Natural killer cell (primary cell): ENCODE results near the gene CYTH4. TPM values are rescaled to one million over a fixed set of nuclear protein-coding genes. Genes with fewer than 3 reads are reported as not detected.
"Not testable (repeated sequence)": the region's sequence is repeated elsewhere in the genome, so short reads cannot be mapped to it uniquely, and the experiment has no call there.

Source experiments
- ATAC-seq, 3 donors: fragments of 150-1000 bp in 2 of 3; fragments of 200-7000 bp in 1 of 3; cut with Tn5 transposase; 1 replicate in 1 of 3; 2 replicates in 2 of 3; pipeline ENCODE4 v1.10.0; 2021; ENCODE audit warnings: mild to moderate bottlenecking in 2 of 3, moderate library complexity in 2 of 3
- DNase-seq, 2 donors: peaks; one replicate each; pipeline versions ENCODE4 v3.0.0 to v3.0.0-alpha.2; 2013 to 2021; ENCODE audit warnings: mixed read lengths in 1 of 2
- H3K27ac ChIP-seq: one replicate; pipeline ENCODE4 v1.5.1; 2013; ENCODE audit warnings: mild to moderate bottlenecking, low read length
- H3K27me3 ChIP-seq: one replicate; pipeline ENCODE4 v1.6.1; 2013; ENCODE audit warnings: low read length; ENCODE audit not compliant: control insufficient read depth, insufficient read depth
- H3K36me3 ChIP-seq: one replicate; pipeline ENCODE4 v1.6.1; 2013; ENCODE audit warnings: low read length; ENCODE audit not compliant: control insufficient read depth, insufficient read depth
- H3K4me1 ChIP-seq: one replicate; pipeline ENCODE4 v1.6.1; 2013; ENCODE audit warnings: low read length; ENCODE audit not compliant: control insufficient read depth, insufficient read depth
- H3K4me3 ChIP-seq: one replicate; pipeline ENCODE4 v1.5.1; 2013; ENCODE audit warnings: low read length
- H3K9me3 ChIP-seq: one replicate; pipeline ENCODE4 v1.6.1; 2013; ENCODE audit warnings: low read length; ENCODE audit not compliant: control insufficient read depth, insufficient read depth
- H3K27ac Mint-ChIP-seq, 2 donors: one replicate each; pipeline ENCODE4 v1.8.0; 2022; ENCODE audit warnings: mild to moderate bottlenecking in 2 of 2, mixed read lengths in 2 of 2, moderate library complexity in 1 of 2
- H3K27me3 Mint-ChIP-seq, 2 donors: one replicate each; pipeline ENCODE4 v1.8.0; 2022; ENCODE audit warnings: low read depth in 2 of 2, mixed read lengths in 2 of 2
- H3K36me3 Mint-ChIP-seq: one replicate; pipeline ENCODE4 v1.8.0; 2022; ENCODE audit warnings: mixed read lengths
- H3K4me1 Mint-ChIP-seq, 2 donors: one replicate each; pipeline ENCODE4 v1.8.0; 2022; ENCODE audit warnings: mixed read lengths in 2 of 2
- H3K4me3 Mint-ChIP-seq: one replicate; pipeline ENCODE4 v1.8.0; 2022; ENCODE audit warnings: mild to moderate bottlenecking, moderate library complexity, mixed read lengths
- H3K9me3 Mint-ChIP-seq, 2 donors: one replicate each; pipeline ENCODE4 v1.8.0; 2022; ENCODE audit warnings: mixed read lengths in 2 of 2
- WGBS: methylation state at CpG from one replicate; pipeline ENCODE4 v1.1.7; 2013; ENCODE audit warnings: missing lambda C conversion rate; ENCODE audit not compliant: insufficient coverage; 5-methylcytosine and 5-hydroxymethylcytosine counted together
- intact Hi-C: fragments of 100-400 bp; cut with micrococcal nuclease; formaldehyde crosslinking; loops from one replicate; pipeline ENCODE4 v1.14.2; 2022
- total RNA-seq, 4 donors: library from RNA; stranded (reverse); fragments of 120-200 nt in 1 of 4; gene quantifications; one replicate each; pipeline versions ENCODE4 v1.2.3 to v1.2.4, GENCODE V29; 2013 to 2022
- TF ChIP-seq, protein P1 (sequence below): fragments of 200-600 bp; IDR thresholded peaks from one replicate; pipeline ENCODE4 v1.8.0; 2022; ENCODE audit warnings: antibody characterized with exemption

The CYTH4 gene
- total RNA-seq, 3 donors from 2014 or later (not counting 1 experiment from before 2014, with no cell fraction given), result 219 to 260 (median 249) TPM

DNA sequence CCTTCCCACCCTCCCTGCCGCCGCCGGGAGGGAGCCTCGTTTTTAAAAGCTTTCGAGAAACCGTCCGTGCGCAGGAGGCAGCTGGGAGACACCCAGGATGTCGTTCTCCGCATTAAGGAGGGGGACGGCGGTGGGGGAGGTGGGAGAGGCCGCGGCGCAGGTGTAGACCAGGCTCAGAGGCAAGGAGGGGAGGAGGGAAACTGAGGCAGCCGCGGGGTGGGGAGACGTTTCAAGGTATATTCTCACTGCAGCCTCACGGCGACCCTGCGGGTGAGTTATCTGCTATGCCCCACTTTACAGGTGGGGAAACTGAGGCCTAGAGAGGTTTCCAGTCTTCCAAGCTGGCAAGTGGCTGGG lies 42.7 kb downstream of the CYTH4 start:
- Histone ChIP-seq H3K27ac (no peak overlapping the region), H3K36me3 (no peaks in the 10 kb centered on the region), H3K4me1 (no peaks in the 10 kb centered on the region), H3K4me3 (no peak overlapping the region), H3K9me3 (no peaks in the 10 kb centered on the region), H3K27me3 (peaks cover 25% of the 10 kb centered on the region)
- 6% methylated on average over 18 of the region's 21 CpGs for WGBS
- H3K4me1 Mint-ChIP-seq, result no peaks in the 10 kb centered on the region
- H3K4me3 Mint-ChIP-seq, result no peak overlapping the region
- no peaks in the 10 kb centered on the region for H3K9me3 Mint-ChIP-seq
- intact Hi-C loops, result no loop called here
- ATAC-seq, result no peak
- DNase-seq, result no peak
- H3K36me3 Mint-ChIP-seq, result no peaks in the 10 kb centered on the region
- H3K27me3 Mint-ChIP-seq, result peaks cover 25 to 32% of the 10 kb centered on the region in 2 donors
- no peak overlapping the region for H3K27ac Mint-ChIP-seq
- TF ChIP-seq, protein P1, sequence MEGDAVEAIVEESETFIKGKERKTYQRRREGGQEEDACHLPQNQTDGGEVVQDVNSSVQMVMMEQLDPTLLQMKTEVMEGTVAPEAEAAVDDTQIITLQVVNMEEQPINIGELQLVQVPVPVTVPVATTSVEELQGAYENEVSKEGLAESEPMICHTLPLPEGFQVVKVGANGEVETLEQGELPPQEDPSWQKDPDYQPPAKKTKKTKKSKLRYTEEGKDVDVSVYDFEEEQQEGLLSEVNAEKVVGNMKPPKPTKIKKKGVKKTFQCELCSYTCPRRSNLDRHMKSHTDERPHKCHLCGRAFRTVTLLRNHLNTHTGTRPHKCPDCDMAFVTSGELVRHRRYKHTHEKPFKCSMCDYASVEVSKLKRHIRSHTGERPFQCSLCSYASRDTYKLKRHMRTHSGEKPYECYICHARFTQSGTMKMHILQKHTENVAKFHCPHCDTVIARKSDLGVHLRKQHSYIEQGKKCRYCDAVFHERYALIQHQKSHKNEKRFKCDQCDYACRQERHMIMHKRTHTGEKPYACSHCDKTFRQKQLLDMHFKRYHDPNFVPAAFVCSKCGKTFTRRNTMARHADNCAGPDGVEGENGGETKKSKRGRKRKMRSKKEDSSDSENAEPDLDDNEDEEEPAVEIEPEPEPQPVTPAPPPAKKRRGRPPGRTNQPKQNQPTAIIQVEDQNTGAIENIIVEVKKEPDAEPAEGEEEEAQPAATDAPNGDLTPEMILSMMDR, result no peak

- H3K27me3 ChIP-seq, result peaks cover 28% of the 10 kb centered on the region
Observed at GRCh38 chr22:37326726-37327125, 44.4 kb downstream of the CYTH4 start.

DNA sequence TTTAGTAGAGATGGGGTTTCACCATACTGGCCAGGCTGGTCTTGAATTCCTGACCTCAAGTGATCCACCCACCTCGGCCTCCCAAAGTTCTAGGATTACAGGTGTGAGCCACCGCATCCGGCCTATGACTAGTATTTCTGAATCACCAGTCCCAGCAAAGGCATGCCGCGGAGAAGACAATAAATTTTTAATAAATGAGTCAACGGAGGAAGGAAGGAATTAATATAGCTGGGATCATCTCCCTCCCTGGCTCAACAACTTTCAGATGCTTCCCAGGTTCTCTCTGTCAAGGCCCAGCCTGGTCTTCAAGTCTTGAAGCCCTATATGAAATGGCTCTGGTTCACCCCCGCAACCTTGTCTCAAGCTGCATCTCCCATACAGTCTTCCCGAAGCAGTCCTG lies 45.7 kb downstream of the CYTH4 start:
- TF ChIP-seq, protein P1, result no peak
- no peaks in the 10 kb centered on the region for H3K9me3 ChIP-seq
- peaks cover 34 to 38% of the 10 kb centered on the region in 2 donors for H3K27me3 Mint-ChIP-seq
- peaks cover 35% of the 10 kb centered on the region for H3K27me3 ChIP-seq
- 95% methylated on average over 8 of the region's 8 CpGs for WGBS
- no peaks in the 10 kb centered on the region for H3K36me3 ChIP-seq
- intact Hi-C loops, result no loop called here
- H3K4me1 Mint-ChIP-seq, result no peaks in the 10 kb centered on the region
- ATAC-seq (no peak), DNase-seq (no peak)
- H3K36me3 Mint-ChIP-seq, result no peaks in the 10 kb centered on the region
- no peak overlapping the region for H3K27ac Mint-ChIP-seq
- H3K9me3 Mint-ChIP-seq, result no peaks in the 10 kb centered on the region
- H3K4me3 Mint-ChIP-seq, result no peak overlapping the region
- no peak overlapping the region for H3K27ac ChIP-seq
- H3K4me1 ChIP-seq, result no peaks in the 10 kb centered on the region
- no peak overlapping the region for H3K4me3 ChIP-seq

More at GRCh38 chr22:37326726-37327125, 44.4 kb downstream of the CYTH4 start:
- Histone ChIP-seq H3K4me3 (no peak overlapping the region), H3K27ac (no peak overlapping the region), H3K36me3 (no peaks in the 10 kb centered on the region), H3K4me1 (no peaks in the 10 kb centered on the region), H3K9me3 (no peaks in the 10 kb centered on the region)
- Mint-ChIP-seq H3K4me3 (no peak overlapping the region), H3K27me3 (peaks cover 25 to 28% of the 10 kb centered on the region in 2 donors), H3K4me1 (no peaks in the 10 kb centered on the region), H3K9me3 (no peaks in the 10 kb centered on the region), H3K36me3 (no peaks in the 10 kb centered on the region), H3K27ac (no peak overlapping the region)
- TF ChIP-seq, protein P1, result no peak
- DNase-seq (no peak), ATAC-seq (no peak)
- 73% methylated on average over 6 of the region's 7 CpGs for WGBS
- intact Hi-C loops, result no loop called here

DNA sequence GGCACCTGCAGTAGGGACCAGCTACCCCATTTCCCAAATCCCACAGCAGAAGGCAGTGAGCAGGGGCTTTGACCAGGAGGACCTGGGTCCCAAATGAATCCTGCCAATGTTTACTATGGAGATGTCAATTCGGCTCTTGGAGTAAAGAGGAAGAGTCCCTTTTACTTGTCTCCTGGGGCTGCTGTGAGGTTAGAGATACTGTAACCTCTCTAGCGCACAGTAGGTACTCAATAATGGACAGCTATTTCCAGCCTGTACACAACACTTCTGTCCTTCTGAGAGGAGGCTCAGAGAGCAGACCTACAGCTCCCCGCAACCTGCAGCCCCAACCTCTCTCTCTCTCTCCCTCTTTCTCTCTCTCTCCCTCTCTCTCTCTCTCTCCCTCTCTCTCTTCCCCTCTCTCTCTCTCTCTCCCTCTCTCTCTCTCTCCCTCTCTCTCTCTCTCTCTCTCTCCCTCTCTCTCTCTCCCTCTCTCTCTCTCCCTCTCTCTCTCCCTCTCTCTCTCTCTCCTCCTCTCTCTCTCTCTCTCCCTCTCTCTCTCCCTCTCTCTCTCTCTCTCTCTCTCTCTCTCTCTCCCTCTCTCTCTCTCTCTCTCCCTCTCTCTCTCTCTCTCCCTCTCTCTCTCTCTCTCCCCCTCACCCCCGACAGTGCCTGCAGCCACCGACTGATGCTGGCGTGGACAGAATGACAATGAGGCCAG lies 46.4 kb downstream of the CYTH4 start:
- H3K27me3 ChIP-seq, result peaks cover 40% of the 10 kb centered on the region

More for the DNA sequence above, 46.4 kb downstream of the CYTH4 start:
- 68% methylated on average over 6 of the region's 6 CpGs for WGBS
- H3K27ac ChIP-seq, H3K9me3 ChIP-seq, H3K36me3 ChIP-seq, H3K4me1 Mint-ChIP-seq, ATAC-seq, H3K36me3 Mint-ChIP-seq, intact Hi-C loops, H3K9me3 Mint-ChIP-seq, H3K4me3 Mint-ChIP-seq, H3K4me3 ChIP-seq, DNase-seq, H3K4me1 ChIP-seq: not testable (repeated sequence)
- H3K27me3 Mint-ChIP-seq, result peaks cover 31 to 38% of the 10 kb centered on the region in 2 donors
- peak overlapping the region; percentile 40 to 54 for H3K27ac Mint-ChIP-seq
